Nephron progenitor cell (in vitro differentiated cells): ENCODE data around the gene MED10.

Experiments used
- DNase-seq: peaks from one replicate; pipeline ENCODE4 v3.0.0; 2021
- H3K27ac Mint-ChIP-seq: 2 replicates; pipeline ENCODE4 v1.8.0; 2021; ENCODE audit warnings: mild to moderate bottlenecking, moderate library complexity, mixed read lengths
- H3K27me3 Mint-ChIP-seq: 2 replicates; pipeline ENCODE4 v1.8.0; 2021; ENCODE audit warnings: mild to moderate bottlenecking, low read depth, mixed read lengths; ENCODE audit not compliant: poor library complexity
- H3K36me3 Mint-ChIP-seq: 2 replicates; pipeline ENCODE4 v1.8.0; 2021; ENCODE audit warnings: low read depth, mixed read lengths
- H3K4me1 Mint-ChIP-seq: 2 replicates; pipeline ENCODE4 v1.8.0; 2021; ENCODE audit warnings: mixed read lengths
- H3K4me3 Mint-ChIP-seq: 2 replicates; pipeline ENCODE4 v1.8.0; 2021; ENCODE audit warnings: mild to moderate bottlenecking, moderate library complexity, mixed read lengths
- H3K9me3 Mint-ChIP-seq: 2 replicates; pipeline ENCODE4 v1.8.0; 2021; ENCODE audit warnings: mild to moderate bottlenecking, moderate library complexity, mixed read lengths
- CTCF ChIP-seq: fragments of 200-600 bp; sonication (generic); IDR thresholded peaks from 2 replicates; pipeline ENCODE4 v1.5.0; 2021; ENCODE audit warnings: antibody characterized with exemption

Gene MED10

GRCh38 chr5:6376974-6377520 lies 1.3 kb downstream of the MED10 start:
- Mint-ChIP-seq H3K27ac (no peak overlapping the region), H3K36me3 (peaks cover 55% of the 10 kb centered on the region), H3K9me3 (no peaks in the 10 kb centered on the region), H3K4me3 (peak overlapping the region; percentile 98), H3K4me1 (peaks cover 25% of the 10 kb centered on the region), H3K27me3 (no peaks in the 10 kb centered on the region)
- no peak for DNase-seq
- no peak for TF ChIP-seq CTCF

GRCh38 chr5:6373081-6373846 lies 5.1 kb downstream of the MED10 start:
- H3K27ac Mint-ChIP-seq: no peak overlapping the region

GRCh38 chr5:6372251-6373080 lies 5.9 kb downstream of the MED10 start:
- H3K9me3 Mint-ChIP-seq: no peaks in the 10 kb centered on the region
- no peak for DNase-seq
- peaks cover 62% of the 10 kb centered on the region for H3K36me3 Mint-ChIP-seq
- no peak for TF ChIP-seq CTCF
- H3K27me3 Mint-ChIP-seq: no peaks in the 10 kb centered on the region
- H3K27ac Mint-ChIP-seq: no peak overlapping the region
- peaks cover 7% of the 10 kb centered on the region for H3K4me1 Mint-ChIP-seq
- no peak overlapping the region for H3K4me3 Mint-ChIP-seq

More at GRCh38 chr5:6373081-6373846, 5.1 kb downstream of the MED10 start:
- Mint-ChIP-seq H3K4me3 (no peak overlapping the region), H3K9me3 (no peaks in the 10 kb centered on the region), H3K27me3 (no peaks in the 10 kb centered on the region), H3K4me1 (peaks cover 14% of the 10 kb centered on the region), H3K36me3 (peaks cover 62% of the 10 kb centered on the region)
- TF ChIP-seq CTCF: no peak
- no peak for DNase-seq

GRCh38 chr5:6371079-6371810 lies 7.1 kb downstream of the MED10 start:
- H3K9me3 Mint-ChIP-seq: no peaks in the 10 kb centered on the region
- peaks cover 58% of the 10 kb centered on the region for H3K36me3 Mint-ChIP-seq
- peaks cover 5% of the 10 kb centered on the region for H3K27me3 Mint-ChIP-seq
- H3K4me3 Mint-ChIP-seq: no peak overlapping the region
- H3K27ac Mint-ChIP-seq: no peak overlapping the region
- H3K4me1 Mint-ChIP-seq: no peaks in the 10 kb centered on the region
- DNase-seq: no peak
- TF ChIP-seq CTCF: no peak

GRCh38 chr5:6370580-6370979 lies 7.8 kb downstream of the MED10 start:
- H3K4me3 Mint-ChIP-seq: no peak overlapping the region
- no peaks in the 10 kb centered on the region for H3K9me3 Mint-ChIP-seq
- DNase-seq: no peak
- H3K27ac Mint-ChIP-seq: peak overlapping the region; percentile 25
- TF ChIP-seq CTCF: no peak
- no peaks in the 10 kb centered on the region for H3K4me1 Mint-ChIP-seq
- H3K36me3 Mint-ChIP-seq: peaks cover 51% of the 10 kb centered on the region
- peaks cover 6% of the 10 kb centered on the region for H3K27me3 Mint-ChIP-seq
